ENCODE data around the gene CHST11. TPM values are rescaled to one million over a fixed set of nuclear protein-coding genes. Genes with fewer than 3 reads are reported as not detected.

CHST11 gene
- total and polyA plus RNA-seq, 2 of the 4 experiments (the other 2 are of a cell fraction) = 1.4 to 2.7 TPM

DNA sequence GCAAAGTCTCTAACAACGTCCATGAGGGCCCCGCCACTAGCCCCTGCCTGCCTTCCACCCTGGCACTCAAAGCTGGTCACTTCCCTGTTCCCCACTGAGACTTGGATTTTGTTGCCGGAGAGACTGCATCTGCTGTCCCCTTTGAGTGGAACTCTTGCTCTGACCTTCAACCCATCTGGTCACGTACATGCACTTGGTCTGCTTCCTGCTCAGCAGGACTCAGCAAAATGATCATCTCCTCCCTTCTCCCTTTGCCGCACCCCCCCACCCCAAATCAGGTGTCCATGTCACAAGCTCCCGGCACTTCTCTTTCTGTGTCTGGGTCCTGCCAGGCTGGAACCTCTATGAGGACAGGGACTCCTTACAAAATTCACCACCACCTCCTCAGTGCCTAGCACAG lies 180.9 kb downstream of the CHST11 start:
- no peak overlapping the region for H2AK9ac ChIP-seq (replicated peaks; ENCODE audit: low read depth, low read length, poor library complexity)
- ATAC-seq (ENCODE audit: low read depth) = no peak
- H2BK120ac ChIP-seq (ENCODE audit: low read depth, low read length) = no peak overlapping the region
- no peaks in the 10 kb centered on the region for H3K9me1 ChIP-seq (ENCODE audit: insufficient read depth, low read length)
- H4K5ac ChIP-seq (ENCODE audit: low read depth, low read length) = no peak overlapping the region
- H3K27ac ChIP-seq (ENCODE audit: insufficient read depth, low read length) = no peak overlapping the region
- H3K56ac ChIP-seq (ENCODE audit: extremely low read depth, insufficient read depth, low read length) = no peak overlapping the region
- H3K23ac ChIP-seq (ENCODE audit: low read depth, low read length) = no peak overlapping the region
- no peak overlapping the region for H2BK15ac ChIP-seq (ENCODE audit: low read depth, low read length)
- no peak overlapping the region for H2BK20ac ChIP-seq (ENCODE audit: low read depth, low read length)
- H3K4me1 ChIP-seq (ENCODE audit: control insufficient read depth, insufficient read depth, low read length) = no peaks in the 10 kb centered on the region; the same call in 1 of the 2 replicates
- no peak for TF ChIP-seq MAFK (IDR thresholded peaks at IDR 0.05; ENCODE audit: low read depth, low read length)
- no peak for TF ChIP-seq POLR2A (IDR thresholded peaks at IDR 0.05; ENCODE audit: low read depth, low read length)
- 96% methylated on average over 3 of the region's 6 CpGs; no CpG with 5 or more reads in 1 of the 2 experiments for WGBS, 2 experiments (ENCODE audit: extremely low coverage in 2 of 2, insufficient read length in 1 of 2)
- H3K9me3 ChIP-seq (ENCODE audit: control insufficient read depth, insufficient read depth, low read length) = peaks cover 4% of the 10 kb centered on the region
- no TSS peak for BruUV-seq (replicated peaks)
- no peak overlapping the region for H3K9ac ChIP-seq (ENCODE audit: low read depth, low read length)
- no peak overlapping the region for H2AK5ac ChIP-seq (ENCODE audit: low read depth, low read length)
- POLR2A ChIA-PET (ENCODE audit: unreplicated experiment) = no interaction called here
- H4K91ac ChIP-seq (ENCODE audit: insufficient read depth, low read depth, low read length) = no peak overlapping the region
- H3K4ac ChIP-seq (ENCODE audit: low read depth, low read length) = no peak overlapping the region
- in situ Hi-C loops (cut with MboI; ENCODE audit: low sequenced_read_pairs) = no loop called here
- CTCF ChIA-PET = no interaction called here
- H3K4me2 ChIP-seq (ENCODE audit: low read depth, low read length) = no peak overlapping the region
- H3K4me3 ChIP-seq (ENCODE audit: insufficient read depth, low read depth, low read length) = no peak overlapping the region
- no peak overlapping the region for H2AFZ ChIP-seq (replicated peaks; ENCODE audit: low read length, poor library complexity)
- H2BK5ac ChIP-seq (ENCODE audit: low read depth, low read length, poor library complexity, severe bottlenecking) = no peak overlapping the region
- no peaks in the 10 kb centered on the region for H3K79me1 ChIP-seq (ENCODE audit: low read depth in 1 of 2, low read length in 2 of 2)
- intact Hi-C loops (cut with micrococcal nuclease) = no loop called here
- no peak for DNase-seq
- H3K14ac ChIP-seq (replicated peaks; ENCODE audit: low read depth, low read length) = no peak overlapping the region
- no peak overlapping the region for H3K18ac ChIP-seq (ENCODE audit: low read depth, low read length)
- no peaks in the 10 kb centered on the region for H4K20me1 ChIP-seq (ENCODE audit: insufficient read depth, low read length)
- no peaks in the 10 kb centered on the region for H3K36me3 ChIP-seq (ENCODE audit: control insufficient read depth, insufficient read depth, low read length)
- peaks cover 12% of the 10 kb centered on the region for H3K27me3 ChIP-seq (ENCODE audit: control insufficient read depth, insufficient read depth, low read length)
- no peak overlapping the region for H4K8ac ChIP-seq (ENCODE audit: low read depth in 2 of 2, low read length in 2 of 2)
- dilution Hi-C loops (cut with HindIII; ENCODE audit: low sequenced_read_pairs, unreplicated experiment) = no loop called here
